H9 (cell line): ENCODE measurements around the gene MBD5. TPM values are rescaled to one million over a fixed set of nuclear protein-coding genes. Genes with fewer than 3 reads are reported as not detected.

Source experiments
- DNase-seq: peaks from one replicate; pipeline ENCODE4 v3.0.0-alpha.2; 2017
- H2AFZ ChIP-seq: one replicate; pipeline ENCODE4 v1.6.1; 2013; ENCODE audit warnings: mild to moderate bottlenecking, low read length, control low read depth, moderate library complexity
- H2AK5ac ChIP-seq: 2 replicates; pipeline ENCODE4 v1.6.1; 2013; ENCODE audit warnings: low read length, control low read depth, mixed read lengths; ENCODE audit not compliant: insufficient read length
- H2BK120ac ChIP-seq: one replicate; pipeline ENCODE4 v1.6.1; 2013; ENCODE audit warnings: low read depth, mild to moderate bottlenecking, low read length, control low read depth, inconsistent platforms; ENCODE audit not compliant: poor library complexity, severe bottlenecking
- H2BK12ac ChIP-seq: 2 replicates; pipeline ENCODE4 v1.6.1; 2013; ENCODE audit warnings: low read length, control low read depth, mixed read lengths, low read depth; ENCODE audit not compliant: insufficient read length
- H2BK15ac ChIP-seq: 2 replicates; pipeline ENCODE4 v1.6.1; 2013; ENCODE audit warnings: low read depth, low read length, control low read depth
- H2BK20ac ChIP-seq: one replicate; pipeline ENCODE4 v1.6.1; 2013; ENCODE audit warnings: low read depth, mild to moderate bottlenecking, low read length, control low read depth, inconsistent platforms; ENCODE audit not compliant: poor library complexity, severe bottlenecking
- H2BK5ac ChIP-seq: 2 replicates; pipeline ENCODE4 v1.6.1; 2013; ENCODE audit warnings: low read length, control low read depth, mixed read lengths; ENCODE audit not compliant: insufficient read length
- H3K14ac ChIP-seq: 2 replicates; pipeline ENCODE4 v1.6.1; 2013; ENCODE audit warnings: low read length, control low read depth; ENCODE audit not compliant: insufficient read depth
- H3K18ac ChIP-seq: 2 replicates; pipeline ENCODE4 v1.6.1; 2013; ENCODE audit warnings: low read depth, mild to moderate bottlenecking, mixed read lengths, low read length, control low read depth; ENCODE audit not compliant: insufficient read length
- H3K23ac ChIP-seq: 2 replicates; pipeline ENCODE4 v1.6.1; 2013; ENCODE audit warnings: low read length, control low read depth, mixed read lengths, low read depth; ENCODE audit not compliant: insufficient read length
- H3K23me2 ChIP-seq: 2 replicates; pipeline ENCODE4 v1.6.1; 2013; ENCODE audit warnings: low read depth, mild to moderate bottlenecking, mixed read lengths, low read length, control low read depth; ENCODE audit not compliant: insufficient read length, poor library complexity, severe bottlenecking
- H3K27ac ChIP-seq: 2 replicates; pipeline ENCODE4 v1.5.1; 2013; ENCODE audit warnings: low read length, control low read depth, mixed read lengths, low read depth; ENCODE audit not compliant: insufficient read length
- H3K27me3 ChIP-seq: 2 replicates; pipeline ENCODE4 v1.6.1; 2013; ENCODE audit warnings: low read length, control low read depth, inconsistent platforms; ENCODE audit not compliant: insufficient read depth
- H3K4ac ChIP-seq: 2 replicates; pipeline ENCODE4 v1.6.1; 2013; ENCODE audit warnings: low read depth, mild to moderate bottlenecking, control low read depth, inconsistent platforms, low read length, moderate library complexity
- H3K4me1 ChIP-seq: 2 replicates; pipeline ENCODE4 v1.6.1; 2013; ENCODE audit warnings: low read length, control low read depth, inconsistent platforms; ENCODE audit not compliant: insufficient read depth
- H3K4me2 ChIP-seq: 2 replicates; pipeline ENCODE4 v1.6.1; 2013; ENCODE audit warnings: low read length, control low read depth, mixed read lengths; ENCODE audit not compliant: insufficient read length, insufficient read depth
- H3K56ac ChIP-seq: 2 replicates; pipeline ENCODE4 v1.6.1; 2013; ENCODE audit warnings: low read depth, mild to moderate bottlenecking, mixed read lengths, low read length, control low read depth; ENCODE audit not compliant: insufficient read length
- H3K79me1 ChIP-seq: 2 replicates; pipeline ENCODE4 v1.6.1; 2013; ENCODE audit warnings: low read depth, mild to moderate bottlenecking, moderate library complexity, low read length, control low read depth, inconsistent platforms; ENCODE audit not compliant: insufficient read depth, poor library complexity, severe bottlenecking
- H3K79me2 ChIP-seq: 2 replicates; pipeline ENCODE4 v1.6.1; 2013; ENCODE audit warnings: low read length, control low read depth, inconsistent platforms; ENCODE audit not compliant: insufficient read depth
- H3K9ac ChIP-seq: 2 replicates; pipeline ENCODE4 v1.6.1; 2013; ENCODE audit warnings: low read length, control low read depth, mixed read lengths; ENCODE audit not compliant: insufficient read length; ENCODE audit errors: extremely low read depth
- H3K9me3 ChIP-seq: one replicate; pipeline ENCODE4 v1.6.1; 2013; ENCODE audit warnings: low read depth, low read length, inconsistent platforms; ENCODE audit not compliant: control insufficient read depth
- H3T11ph ChIP-seq: one replicate; pipeline ENCODE4 v1.6.1; 2013; ENCODE audit warnings: mild to moderate bottlenecking, low read length, control low read depth, inconsistent platforms
- H4K20me1 ChIP-seq: one replicate; pipeline ENCODE4 v1.6.1; 2013; ENCODE audit not compliant: control insufficient read depth, insufficient read length, insufficient read depth
- H4K5ac ChIP-seq: 2 replicates; pipeline ENCODE4 v1.6.1; 2013; ENCODE audit warnings: low read depth, mild to moderate bottlenecking, mixed read lengths, low read length, control low read depth; ENCODE audit not compliant: insufficient read length
- H4K8ac ChIP-seq: replicated peaks from 2 replicates; pipeline ENCODE4 v1.6.1; 2013; ENCODE audit warnings: low read length, control low read depth, mixed read lengths, low read depth; ENCODE audit not compliant: insufficient read length
- H4K91ac ChIP-seq: 2 replicates; pipeline ENCODE4 v1.6.1; 2013; ENCODE audit warnings: low read depth, mild to moderate bottlenecking, moderate library complexity, mixed read lengths, low read length, control low read depth; ENCODE audit not compliant: insufficient read length
- H3K27ac Mint-ChIP-seq, 3 experiments: 2 replicates in 2 of 3; 3 replicates in 1 of 3; pipeline ENCODE4 v1.8.0; 2020 to 2021; ENCODE audit warnings: mixed read lengths in 3 of 3, mild to moderate bottlenecking in 1 of 3, moderate library complexity in 1 of 3
- H3K27me3 Mint-ChIP-seq: 2 replicates; pipeline ENCODE4 v1.8.0; 2021; ENCODE audit warnings: low read depth, mild to moderate bottlenecking, moderate library complexity, mixed read lengths
- H3K36me3 Mint-ChIP-seq, 3 experiments: 2 replicates in 2 of 3; 3 replicates in 1 of 3; pipeline ENCODE4 v1.8.0; 2020 to 2021; ENCODE audit warnings: low read depth in 3 of 3, mixed read lengths in 3 of 3; ENCODE audit not compliant: insufficient read depth in 1 of 3
- H3K4me1 Mint-ChIP-seq, 2 experiments: 2 replicates each; pipeline ENCODE4 v1.8.0; 2020; ENCODE audit warnings: mixed read lengths in 2 of 2
- H3K4me3 Mint-ChIP-seq, 2 experiments: 2 replicates in 1 of 2; 3 replicates in 1 of 2; pipeline ENCODE4 v1.8.0; 2020 to 2021; ENCODE audit warnings: mild to moderate bottlenecking in 2 of 2, mixed read lengths in 2 of 2, moderate library complexity in 1 of 2
- H3K9me3 Mint-ChIP-seq, 2 experiments: 2 replicates in 1 of 2; 3 replicates in 1 of 2; pipeline ENCODE4 v1.8.0; 2020; ENCODE audit warnings: mild to moderate bottlenecking in 2 of 2, mixed read lengths in 2 of 2, moderate library complexity in 1 of 2
- CTCF ChIP-seq: fragments of 200-600 bp; sonication (generic); conservative IDR thresholded peaks from 3 replicates; pipeline ENCODE4 v1.8.0; 2021; ENCODE audit warnings: antibody characterized with exemption, mild to moderate bottlenecking
- WGBS: extraction: QIAGEN DNeasy Blood & Tissue Kit; methylation state at CpG from one replicate; pipeline ENCODE4 v1.1.7; 2013; ENCODE audit warnings: missing lambda C conversion rate, low lambda C conversion rate, mixed read lengths; ENCODE audit not compliant: insufficient read length; ENCODE audit errors: extremely low coverage; 5-methylcytosine and 5-hydroxymethylcytosine counted together
- total RNA-seq: library from RNA; stranded (reverse); gene quantifications from 2 replicates; pipeline ENCODE4 v1.2.1, GENCODE V29; 2021

Gene MBD5
- total RNA-seq, 1 experiment from 2014 or later: 23.1 TPM

GRCh38 chr2:148524519-148524919 is 503.6 kb downstream of the MBD5 start:
- no peaks in the 10 kb centered on the region for H3K9me3 Mint-ChIP-seq
- H3K14ac ChIP-seq: no peak overlapping the region
- H3K27ac Mint-ChIP-seq: no peak overlapping the region
- H3K4me1 Mint-ChIP-seq: peaks cover 11 to 16% of the 10 kb centered on the region in 2 experiments
- H3K27ac ChIP-seq: no peak overlapping the region
- no peak overlapping the region for H2BK120ac ChIP-seq
- H3K9me3 ChIP-seq: no peaks in the 10 kb centered on the region
- no peaks in the 10 kb centered on the region for H4K20me1 ChIP-seq
- H3K79me2 ChIP-seq: no peaks in the 10 kb centered on the region
- no peak overlapping the region for H2BK15ac ChIP-seq
- no peak overlapping the region for H2AK5ac ChIP-seq
- no peak for TF ChIP-seq CTCF
- H3K4me3 Mint-ChIP-seq: no peak overlapping the region
- no peak overlapping the region for H3K23ac ChIP-seq
- H3K56ac ChIP-seq: no peak overlapping the region
- H3K79me1 ChIP-seq: no peaks in the 10 kb centered on the region
- no peak overlapping the region for H4K5ac ChIP-seq
- peaks cover 2% of the 10 kb centered on the region; the same call in 1 of the 2 replicates for H3K27me3 Mint-ChIP-seq
- no peak overlapping the region for H3T11ph ChIP-seq
- no peak overlapping the region for H3K18ac ChIP-seq
- H3K4ac ChIP-seq: no peak overlapping the region
- H2BK20ac ChIP-seq: no peak overlapping the region
- H2BK12ac ChIP-seq: no peak overlapping the region
- no peaks in the 10 kb centered on the region for H3K27me3 ChIP-seq
- DNase-seq: no peak
- H3K36me3 Mint-ChIP-seq: no peaks in the 10 kb centered on the region
- no peak overlapping the region for H4K91ac ChIP-seq
- no peak overlapping the region for H2BK5ac ChIP-seq
- H3K23me2 ChIP-seq: no peaks in the 10 kb centered on the region
- no peak overlapping the region for H3K9ac ChIP-seq
- no peaks in the 10 kb centered on the region; the same call in 1 of the 2 replicates for H3K4me1 ChIP-seq
- no peak overlapping the region for H2AFZ ChIP-seq
- no peak overlapping the region for H3K4me2 ChIP-seq
- no CpG with 5 or more reads among the region's 1 CpG for WGBS
- no peak overlapping the region for H4K8ac ChIP-seq
